Anterior cingulate cortex (tissue), 58 donors: Measurements from ENCODE around the gene CTNNA2.
"Not testable (repeated sequence)": the region's sequence is repeated elsewhere in the genome, so short reads cannot be mapped to it uniquely, and the experiment has no call there.

Source experiments
- DNase-seq, 58 donors: peaks; one replicate each; lab custom pipeline; 2025; lab: John Stamatoyannopoulos, UW

Gene CTNNA2

DNA sequence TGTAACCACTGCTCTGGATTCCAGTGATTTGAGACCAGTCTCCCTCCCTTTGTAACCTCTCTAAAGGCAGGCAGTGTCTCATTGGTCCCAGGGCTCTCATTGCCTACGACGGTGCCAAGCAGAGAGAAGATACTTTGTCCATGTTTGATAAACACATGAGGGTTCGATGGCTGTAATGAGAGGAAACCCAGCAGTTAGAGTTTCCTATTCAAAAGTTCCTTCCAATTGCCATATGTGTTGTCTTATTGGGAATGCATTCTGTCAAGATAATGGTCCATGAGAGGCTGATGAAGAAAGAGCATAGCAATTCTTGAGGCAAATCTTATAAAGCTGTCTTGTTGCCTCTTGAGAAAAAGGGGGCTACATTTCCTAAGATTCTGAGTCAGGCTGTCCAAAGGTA, 499.2 kb downstream of the CTNNA2 start:
- no peak for DNase-seq

DNA sequence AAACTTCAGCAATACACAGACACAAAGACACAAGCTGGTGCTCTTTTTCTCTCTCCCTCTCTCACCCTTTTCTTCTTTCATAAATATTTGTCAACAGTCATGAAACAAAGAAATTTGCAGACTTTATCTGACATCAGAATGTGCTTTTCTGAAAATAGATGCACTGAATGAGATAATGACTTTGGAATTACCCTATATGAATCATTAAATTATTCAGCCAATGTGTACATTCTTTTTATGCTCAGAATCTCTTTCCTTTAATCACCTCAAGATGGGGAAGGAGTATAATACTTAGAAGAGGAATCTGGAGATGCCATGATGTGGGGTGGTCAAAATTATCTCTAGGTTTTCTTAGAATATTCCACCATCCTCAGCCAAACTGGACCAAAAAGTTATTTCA, 501.8 kb downstream of the CTNNA2 start:
- DNase-seq, result no peak

DNA sequence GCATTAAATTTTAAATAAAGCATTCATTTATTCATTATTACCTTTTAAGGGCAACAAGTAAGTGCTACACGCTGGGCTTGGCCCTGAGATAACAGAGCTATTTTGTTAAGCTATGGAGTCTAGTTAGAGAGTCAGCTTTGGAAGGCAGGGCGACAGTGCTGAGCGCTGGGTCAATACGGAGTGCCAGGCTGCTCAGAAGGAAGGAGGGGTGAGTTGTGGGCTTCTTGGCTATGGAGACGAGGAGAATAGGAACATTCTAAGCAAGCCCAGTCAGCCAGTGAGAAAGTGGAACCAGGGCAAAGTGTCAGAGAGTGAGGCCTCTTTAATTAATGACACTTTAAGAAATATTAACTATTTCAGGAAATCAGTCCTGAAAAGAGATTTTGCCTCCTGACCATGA, 503.3 kb downstream of the CTNNA2 start:
- DNase-seq, result peak in 13 of 58 donors; percentile 2 to 35 (median 11)

DNA sequence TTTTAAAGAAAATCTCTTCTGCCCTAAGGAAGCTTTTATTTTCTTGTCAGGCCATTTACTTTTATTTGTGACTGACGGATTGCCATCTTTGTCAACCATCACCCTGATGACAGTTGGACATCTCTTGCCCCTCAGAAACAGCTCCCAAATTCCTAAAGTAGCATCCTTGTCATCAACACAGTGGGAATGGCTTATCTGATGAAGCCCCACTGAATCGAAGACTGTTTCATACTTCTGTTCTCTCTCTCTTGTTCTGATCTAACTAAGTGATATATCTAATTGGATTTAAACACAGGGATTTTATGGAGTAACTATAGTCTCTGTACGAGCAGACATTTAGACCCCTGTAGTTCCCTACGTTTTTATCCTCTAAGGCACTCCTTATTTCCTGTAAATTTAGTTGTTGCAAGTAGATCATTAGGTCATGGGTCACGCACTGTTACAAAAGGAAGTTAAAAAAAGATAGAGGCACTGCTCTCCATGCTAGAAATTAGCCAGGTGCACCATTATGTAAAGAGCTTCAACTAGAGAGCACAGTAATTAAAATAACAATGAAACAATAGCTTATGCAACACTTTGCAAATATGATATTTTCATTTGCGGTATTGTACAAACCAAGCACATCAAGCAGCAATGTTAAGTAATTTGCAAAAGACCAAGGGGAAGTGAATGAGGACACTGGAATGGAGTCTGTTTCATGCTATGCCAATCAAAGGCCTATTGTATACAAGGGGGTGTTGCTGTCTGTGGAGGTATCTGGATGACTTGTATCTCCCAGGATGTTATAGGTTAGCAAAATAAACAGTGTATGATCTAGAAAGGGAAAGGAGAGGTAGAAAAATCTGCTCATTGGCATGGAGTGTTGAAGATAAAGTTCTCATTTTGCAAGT, 507.0 kb downstream of the CTNNA2 start:
- no peak for DNase-seq

DNA sequence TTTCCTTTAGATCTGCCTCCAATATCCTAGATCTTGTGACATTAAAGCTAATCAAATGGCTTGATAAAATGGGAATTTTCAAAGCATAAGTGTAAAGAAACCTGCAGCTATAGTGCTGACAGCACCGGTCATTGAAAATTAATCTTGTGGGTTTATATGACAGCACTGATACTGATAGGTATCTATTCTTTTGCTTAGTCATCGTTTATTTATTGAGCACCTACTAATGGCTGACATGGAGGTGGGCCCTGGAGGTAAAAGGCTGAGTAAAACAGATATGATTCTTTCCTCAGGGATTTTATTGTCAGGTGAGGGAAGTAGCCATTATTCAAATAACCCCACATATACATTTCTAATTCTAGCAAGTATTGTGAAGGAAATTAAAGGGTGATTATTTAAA, 509.2 kb downstream of the CTNNA2 start:
- DNase-seq, result no peak

DNA sequence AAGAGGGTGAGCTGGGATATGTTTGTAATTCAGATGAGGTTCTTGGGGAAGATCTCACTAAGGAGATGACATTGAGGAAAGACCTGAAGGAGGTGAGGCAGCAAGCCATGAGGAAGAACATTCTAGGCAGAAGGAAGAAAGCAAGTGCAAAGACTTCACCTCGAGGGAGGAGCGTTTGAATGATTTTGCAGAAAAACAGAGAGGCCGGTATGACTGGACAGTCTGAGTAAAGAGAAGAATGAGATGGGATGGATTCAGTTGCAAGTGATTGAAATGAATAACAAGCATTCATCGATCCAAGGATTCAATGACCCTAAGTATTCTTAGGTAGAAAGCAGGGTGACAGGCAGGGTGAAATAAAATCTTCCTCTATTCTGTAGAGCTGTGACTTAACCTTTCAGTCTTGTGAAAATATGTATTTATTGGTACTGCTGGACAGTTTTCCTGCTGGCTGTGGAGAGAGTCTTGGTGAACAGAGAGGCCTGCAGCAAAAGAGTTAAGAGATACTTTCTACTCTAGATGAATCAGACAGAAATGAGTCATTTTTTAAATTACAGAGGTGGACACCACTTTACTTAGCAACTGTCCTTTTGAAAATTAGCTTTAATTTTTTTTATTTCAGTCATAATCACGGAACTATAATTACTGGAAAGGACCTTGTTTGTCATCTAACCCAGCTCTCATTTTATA, 513.3 kb downstream of the CTNNA2 start:
- no peak for DNase-seq

DNA sequence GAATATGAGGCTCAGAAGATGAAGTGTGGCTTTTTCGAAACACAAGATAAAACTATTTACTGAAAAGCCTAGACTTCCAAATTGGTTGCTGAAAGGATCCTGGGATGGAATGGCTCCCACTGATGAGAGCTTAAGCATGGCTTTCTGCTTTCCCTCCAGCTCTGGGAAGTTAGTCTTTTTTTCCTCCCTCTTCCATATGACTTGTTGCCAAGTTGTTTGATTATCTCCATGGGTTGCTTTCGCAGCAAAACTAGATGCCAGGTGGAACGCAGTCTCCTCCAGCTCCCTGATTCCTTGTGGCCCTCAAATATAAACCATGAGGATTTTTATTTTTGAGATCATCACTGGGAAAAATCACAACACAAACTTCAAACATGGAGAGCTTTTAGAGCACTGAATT, 515.2 kb downstream of the CTNNA2 start:
- no peak for DNase-seq

DNA sequence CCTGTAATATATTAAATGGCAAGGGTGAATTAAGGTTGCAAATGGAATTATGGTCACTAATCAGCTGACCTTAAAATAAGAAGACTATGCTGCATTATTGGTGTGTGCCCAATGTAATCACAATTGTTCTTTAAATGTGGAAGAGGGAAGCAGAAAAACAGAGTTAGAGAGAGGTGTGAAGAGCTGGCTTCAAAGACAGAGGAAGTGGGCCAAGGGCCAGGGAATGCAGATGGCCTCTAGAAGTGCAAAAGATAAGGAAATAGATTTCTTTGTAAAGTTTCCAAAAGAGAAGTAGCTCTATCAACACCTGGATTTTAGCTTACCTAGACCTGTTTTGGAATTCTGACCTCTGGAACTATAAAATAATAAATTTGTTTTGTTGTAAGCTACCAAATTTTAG, 515.7 kb downstream of the CTNNA2 start:
- DNase-seq, result peak in 1 of 58 donors; percentile 1

DNA sequence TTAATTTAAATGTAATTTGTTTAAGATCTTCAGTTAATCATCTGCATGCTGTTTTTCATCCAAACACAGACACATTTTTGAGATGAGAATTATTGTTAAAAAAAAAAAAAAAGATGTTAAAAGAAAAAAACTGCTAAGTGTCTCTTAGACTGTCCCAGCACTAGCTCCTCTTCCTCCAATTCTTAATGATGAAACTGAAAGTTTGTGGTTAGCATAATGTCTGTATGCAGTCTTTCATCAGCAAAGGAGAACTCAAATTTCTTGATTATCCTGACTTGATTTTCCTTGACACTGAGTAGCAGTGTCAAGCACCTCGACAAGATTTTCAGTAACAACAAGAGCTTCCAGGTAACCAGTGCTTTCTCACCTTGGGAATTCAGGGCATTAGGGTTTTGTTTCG, 517.3 kb downstream of the CTNNA2 start:
- DNase-seq, result no peak

DNA sequence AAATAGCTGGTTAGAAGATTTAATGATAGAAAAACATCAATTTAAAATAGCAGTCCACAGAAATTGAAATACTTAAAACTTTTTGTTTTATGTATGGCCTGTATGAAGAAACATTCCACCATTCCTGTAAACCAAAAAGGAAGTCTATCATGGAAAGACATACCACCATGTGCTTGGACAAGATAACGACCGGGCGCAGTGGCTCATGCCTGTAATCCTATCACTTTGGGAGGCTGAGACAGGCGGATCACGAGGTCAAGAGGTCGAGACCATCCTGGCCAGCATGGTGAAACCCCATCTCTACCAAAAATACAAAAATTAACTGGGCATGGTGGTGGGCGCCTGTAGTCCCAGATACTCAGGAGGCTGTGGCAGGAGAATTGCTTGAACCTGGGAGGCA, 519.8 kb downstream of the CTNNA2 start:
- not testable (repeated sequence) for DNase-seq

DNA sequence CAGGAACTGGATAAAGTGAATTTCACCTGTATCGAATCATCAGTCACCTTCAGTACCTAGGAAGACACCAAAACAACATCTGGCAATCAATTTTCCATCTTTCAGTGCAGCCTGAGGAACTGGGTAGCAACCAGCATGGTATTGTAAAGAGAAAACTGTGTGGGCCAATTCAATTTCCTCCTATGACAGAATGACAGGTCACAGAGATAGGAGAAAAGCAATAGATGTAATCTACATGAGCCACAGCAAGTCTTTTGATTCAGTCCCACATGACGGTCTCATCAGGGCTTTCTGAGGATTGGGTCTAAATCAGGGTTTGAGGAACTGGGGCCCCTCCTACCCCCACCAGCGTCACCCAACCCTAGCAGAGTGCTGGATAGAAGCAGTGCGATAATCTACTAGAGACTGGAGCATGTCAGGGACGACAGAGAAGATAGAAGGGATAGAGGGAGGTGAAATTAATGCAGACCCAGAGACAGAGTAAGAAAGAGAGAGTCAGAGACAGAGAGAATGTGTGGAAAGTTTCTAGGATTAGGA, 523.0 kb downstream of the CTNNA2 start:
- no peak for DNase-seq

DNA sequence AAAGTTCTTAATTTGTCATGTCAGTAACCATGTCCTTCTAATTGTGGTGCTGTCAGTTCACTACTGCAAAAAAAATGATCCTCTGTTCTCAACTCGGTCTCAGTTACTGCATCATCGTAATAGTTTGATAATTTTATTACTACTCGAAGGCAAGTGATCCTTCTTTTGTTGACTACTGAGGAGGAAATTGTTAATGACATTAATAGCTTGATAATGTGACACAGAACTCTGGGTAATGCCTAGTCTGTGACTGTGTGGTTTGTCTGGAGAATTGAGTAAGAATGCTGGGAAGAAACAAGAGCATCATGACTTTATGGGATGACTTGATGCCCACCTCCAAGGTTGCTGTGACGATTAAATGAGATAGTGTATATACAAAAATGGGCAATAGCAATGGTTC, 524.5 kb downstream of the CTNNA2 start:
- no peak for DNase-seq

DNA sequence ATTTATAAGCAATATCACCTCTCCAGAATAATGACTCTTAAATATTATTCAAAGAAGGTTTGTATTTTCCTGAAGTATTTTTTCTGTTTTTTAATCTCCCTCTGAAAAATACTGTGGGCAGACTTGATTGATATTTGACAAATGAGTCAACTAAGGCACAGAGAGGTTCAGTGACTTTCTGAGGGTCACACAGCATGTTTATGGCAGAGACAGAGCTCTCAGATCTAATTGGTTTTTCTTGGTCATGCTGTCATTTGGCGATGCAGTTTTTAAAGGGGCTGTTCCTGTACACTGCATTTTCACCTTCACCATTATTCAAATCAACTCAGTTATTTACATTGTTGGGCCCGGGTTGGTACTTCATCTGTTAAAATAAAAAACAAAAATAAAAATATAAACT, 527.4 kb downstream of the CTNNA2 start:
- DNase-seq, result no peak

DNA sequence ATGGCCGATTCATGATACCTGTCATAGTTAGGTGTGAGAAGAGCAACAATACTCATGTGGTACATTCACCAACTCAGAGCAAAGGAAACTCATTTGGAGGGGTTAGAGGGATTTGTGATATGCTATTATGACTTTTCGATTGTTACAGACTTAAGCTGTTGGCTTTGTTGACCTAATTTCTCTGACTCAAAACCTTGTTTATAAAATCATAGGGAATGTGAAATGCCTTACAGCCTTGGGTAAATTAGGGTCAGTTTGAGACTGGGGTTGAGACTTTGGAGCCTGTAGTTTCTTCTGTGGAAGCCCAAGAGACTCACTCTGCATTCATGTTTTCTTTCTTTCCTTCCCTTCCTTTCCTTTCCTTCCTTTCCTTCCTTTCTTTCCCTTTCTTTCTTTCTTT, 529.8 kb downstream of the CTNNA2 start:
- no peak for DNase-seq

DNA sequence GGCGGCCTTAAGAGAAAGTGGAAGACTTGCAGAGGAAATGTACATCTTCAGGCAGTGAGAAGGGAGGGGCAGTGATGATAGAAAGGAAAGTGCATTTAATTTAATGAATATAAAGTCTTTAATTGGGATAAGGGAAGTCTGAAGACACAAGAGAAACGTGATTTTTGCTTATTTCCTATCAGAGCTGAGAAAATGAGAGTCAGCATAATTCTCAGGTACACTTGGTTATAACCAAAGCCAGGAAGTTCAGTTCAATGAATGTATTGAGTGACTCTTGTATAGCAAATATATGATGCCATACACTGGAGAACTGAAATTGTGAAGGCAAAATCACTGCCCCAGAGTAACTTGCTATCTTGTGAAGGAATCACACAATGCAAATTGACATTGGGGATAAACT, 535.4 kb downstream of the CTNNA2 start:
- no peak for DNase-seq

DNA sequence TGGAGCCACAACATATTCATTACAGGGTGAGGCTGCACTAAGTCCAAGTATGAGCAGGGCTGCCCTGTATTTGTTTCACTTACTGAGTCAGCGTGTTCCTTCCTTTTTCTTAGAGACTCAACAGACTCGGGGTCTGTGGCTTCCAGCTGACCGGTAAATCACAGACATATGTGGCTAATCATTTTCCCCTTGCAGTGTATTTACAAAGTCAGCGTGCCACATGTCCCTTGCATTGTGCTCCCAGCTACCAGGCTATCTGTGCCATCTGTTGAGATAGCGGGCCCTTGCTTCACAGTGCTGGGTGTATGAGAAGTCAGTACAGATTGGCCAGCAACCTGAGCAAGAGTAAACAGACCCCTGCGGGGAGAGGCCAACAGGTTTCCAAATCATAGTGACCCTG, 537.4 kb downstream of the CTNNA2 start:
- no peak for DNase-seq

DNA sequence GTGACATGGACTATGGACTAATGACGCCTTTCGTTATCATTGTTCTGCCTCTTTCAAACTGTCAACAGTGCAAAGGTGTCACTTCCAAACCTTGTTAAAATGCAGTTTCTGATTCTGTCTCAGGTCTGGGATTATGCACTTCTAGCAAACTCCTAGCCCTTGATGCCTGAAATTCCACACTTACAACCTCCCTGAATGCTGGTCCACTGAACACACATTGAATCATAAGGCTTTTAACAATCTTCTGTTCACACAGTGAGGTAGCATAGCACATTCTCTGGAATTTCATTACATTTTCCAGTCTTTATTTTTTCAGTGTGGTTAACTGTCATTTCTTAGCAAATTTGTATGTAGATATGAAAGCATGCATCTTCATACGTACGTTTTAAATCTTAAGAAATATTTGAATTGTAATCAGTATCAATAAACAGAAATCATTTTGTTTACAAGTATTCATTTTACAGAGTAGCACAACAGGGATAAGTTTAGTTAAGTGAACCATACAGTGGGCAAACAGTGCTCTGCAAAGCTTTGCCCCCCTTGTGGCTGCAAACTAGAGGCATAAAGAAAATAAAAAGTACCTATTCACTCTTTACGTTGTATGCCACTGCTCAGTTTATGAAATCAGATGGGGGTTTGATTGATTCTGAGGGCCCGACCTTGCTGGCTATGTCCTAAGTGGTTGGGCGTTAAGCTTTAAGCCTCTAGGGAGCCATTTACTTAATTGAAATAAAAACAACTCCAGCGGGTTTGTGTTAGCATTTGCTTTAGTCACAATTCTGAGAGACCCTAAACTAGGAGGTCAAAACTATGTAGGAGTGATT, 540.9 kb downstream of the CTNNA2 start:
- no peak for DNase-seq

DNA sequence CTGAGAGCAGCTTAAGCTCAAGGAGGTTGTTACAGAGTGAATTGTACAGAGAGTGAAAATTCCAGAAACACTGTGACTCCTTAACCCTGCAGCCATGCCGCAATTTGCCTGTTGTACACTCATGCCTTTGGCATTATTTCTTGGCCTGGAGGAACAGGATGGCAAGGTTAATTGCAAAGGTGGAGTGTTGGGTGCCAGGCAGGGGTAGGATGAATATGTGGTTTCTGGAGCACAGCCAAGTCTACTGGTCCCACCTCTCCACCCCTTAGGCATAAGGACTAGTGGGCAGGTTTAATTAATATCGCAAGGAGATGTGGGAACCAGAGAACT, 541.5 kb downstream of the CTNNA2 start:
- DNase-seq, result no peak

DNA sequence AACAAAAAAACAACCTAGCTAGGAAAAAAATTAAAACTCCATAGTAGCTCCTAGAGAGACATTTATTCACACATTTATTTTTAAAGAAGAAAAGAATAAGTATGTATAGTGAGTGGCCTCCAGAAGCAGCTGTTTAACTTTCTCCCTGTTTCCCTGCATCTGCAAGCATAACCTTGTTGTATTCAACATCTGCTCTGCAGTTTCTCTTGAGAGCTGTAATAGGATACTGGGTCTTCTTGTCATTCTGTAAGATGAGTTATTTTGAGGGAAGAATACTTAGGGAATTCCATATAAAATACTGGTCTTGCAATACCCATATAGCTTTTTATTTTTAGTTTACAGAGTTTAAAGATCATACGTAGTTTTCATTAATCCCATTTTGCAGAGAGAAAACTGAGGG, 545.1 kb downstream of the CTNNA2 start:
- DNase-seq, result no peak

DNA sequence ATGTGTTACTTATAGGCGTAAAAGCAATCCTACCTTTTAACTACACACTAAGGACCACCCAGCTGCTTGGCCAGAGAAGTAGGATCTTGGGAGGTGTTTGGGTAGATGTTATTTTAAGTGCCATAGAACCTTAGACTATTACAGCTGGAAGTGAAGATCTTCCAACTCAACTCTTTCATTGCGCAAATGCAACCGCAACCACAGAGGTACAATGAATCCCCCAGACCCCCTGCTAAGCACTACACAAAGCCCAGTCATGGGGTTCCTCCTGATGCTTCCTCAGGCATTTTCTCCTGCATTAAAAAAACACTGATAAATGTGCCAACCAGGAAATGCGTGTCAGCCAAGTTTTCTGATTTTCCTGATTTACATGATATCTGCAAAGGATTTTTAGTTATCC, 545.7 kb downstream of the CTNNA2 start:
- DNase-seq, result no peak

DNA sequence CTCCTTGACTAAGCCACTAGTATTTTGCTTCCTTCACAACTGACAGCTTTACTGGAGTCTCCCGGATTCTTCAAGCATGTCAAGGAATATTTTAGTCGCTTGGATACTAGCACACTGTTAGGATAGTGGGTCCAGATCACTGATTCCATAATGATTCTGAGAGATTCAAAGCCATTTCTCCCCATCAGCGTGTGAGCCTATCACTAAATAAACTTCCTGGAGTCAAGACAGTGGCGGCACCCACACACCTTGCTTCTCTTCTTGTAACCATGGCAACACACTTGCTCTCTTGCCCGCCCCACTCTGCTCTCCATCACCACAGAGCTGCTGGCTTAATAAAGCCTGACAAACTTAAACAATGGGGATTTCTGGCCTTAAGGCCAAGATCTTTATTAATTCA, 546.6 kb downstream of the CTNNA2 start:
- DNase-seq, result peak in 16 of 58 donors; percentile 6 to 44 (median 14)
